Liver (tissue), 9 donors: ENCODE measurements around the gene GPR68. TPM values are rescaled to one million over a fixed set of nuclear protein-coding genes. Genes with fewer than 3 reads are reported as not detected.

Experiments
- DNase-seq: peaks from one replicate; pipeline ENCODE4 v3.0.0-alpha.2; 2017; ENCODE audit warnings: low spot score
- H3K27ac ChIP-seq, 2 donors: one replicate each; pipeline ENCODE4 v1.7.0; 2013; ENCODE audit warnings: inconsistent platforms in 2 of 2, low read length in 2 of 2, control low read depth in 1 of 2, low read depth in 1 of 2, mild to moderate bottlenecking in 1 of 2
- H3K27me3 ChIP-seq, 4 donors: one replicate each; pipeline versions ENCODE4 v1.6.1 to v1.7.0; 2013; ENCODE audit warnings: low read length in 3 of 4, inconsistent platforms in 1 of 4, mild to moderate bottlenecking in 1 of 4, moderate library complexity in 1 of 4; ENCODE audit not compliant: control insufficient read depth in 4 of 4, insufficient read depth in 4 of 4
- H3K36me3 ChIP-seq, 4 donors: one replicate each; pipeline versions ENCODE4 v1.6.1 to v1.7.0; 2013; ENCODE audit warnings: low read length in 3 of 4, mild to moderate bottlenecking in 3 of 4, low read depth in 1 of 4, moderate library complexity in 1 of 4; ENCODE audit not compliant: control insufficient read depth in 4 of 4, insufficient read depth in 3 of 4
- H3K4me1 ChIP-seq, 4 donors: one replicate each; pipeline versions ENCODE4 v1.6.1 to v1.7.0; 2013; ENCODE audit warnings: low read length in 3 of 4, mild to moderate bottlenecking in 3 of 4, moderate library complexity in 1 of 4; ENCODE audit not compliant: control insufficient read depth in 4 of 4, insufficient read depth in 4 of 4
- H3K4me3 ChIP-seq, 3 donors: one replicate each; pipeline versions ENCODE4 v1.6.1 to v1.7.0; 2013; ENCODE audit warnings: low read length in 3 of 3, control low read depth in 1 of 3, low read depth in 1 of 3, mild to moderate bottlenecking in 1 of 3
- H3K9ac ChIP-seq, 2 donors: one replicate each; pipeline ENCODE4 v1.7.0; 2013; ENCODE audit warnings: low read length in 2 of 2, mild to moderate bottlenecking in 2 of 2, moderate library complexity in 2 of 2, control low read depth in 1 of 2, low read depth in 1 of 2
- H3K9me3 ChIP-seq, 4 donors: one replicate each; pipeline versions ENCODE4 v1.6.1 to v1.7.0; 2013; ENCODE audit warnings: low read length in 3 of 4; ENCODE audit not compliant: control insufficient read depth in 4 of 4
- ATF3 ChIP-seq: IDR thresholded peaks from 2 replicates; pipeline ENCODE4 v1.6.1; 2016; ENCODE audit warnings: antibody characterized with exemption
- CTCF ChIP-seq: fragments of 150-350 bp; IDR thresholded peaks from 2 replicates; pipeline ENCODE4 v1.5.1; 2017; ENCODE audit warnings: improper control_type of control experiment, low read depth, low read length; ENCODE audit not compliant: missing input control
- EGR1 ChIP-seq, 2 donors: IDR thresholded peaks; 2 replicates each; pipeline ENCODE4 v1.6.1; 2016 to 2018; ENCODE audit warnings: antibody characterized with exemption in 2 of 2, low read depth in 2 of 2
- FOXA1 ChIP-seq: IDR thresholded peaks from 2 replicates; pipeline ENCODE4 v1.6.1; 2016; ENCODE audit warnings: antibody characterized with exemption
- GABPA ChIP-seq, 2 donors: IDR thresholded peaks in 1 of 2; conservative IDR thresholded peaks in 1 of 2; 2 replicates each; pipeline ENCODE4 v1.6.1; 2016; ENCODE audit warnings: antibody characterized with exemption in 2 of 2, mild to moderate bottlenecking in 1 of 2, moderate library complexity in 1 of 2
- HNF4A ChIP-seq, 2 donors: conservative IDR thresholded peaks; 2 replicates each; pipeline ENCODE4 v1.6.1; 2016; ENCODE audit warnings: antibody characterized with exemption in 2 of 2, mild to moderate bottlenecking in 2 of 2
- HNF4G ChIP-seq: IDR thresholded peaks from 2 replicates; pipeline ENCODE4 v1.6.1; 2016; ENCODE audit warnings: antibody characterized with exemption
- RAD21 ChIP-seq, 2 donors: IDR thresholded peaks; 2 replicates each; pipeline ENCODE4 v1.6.1; 2016; ENCODE audit warnings: antibody characterized with exemption in 2 of 2, mild to moderate bottlenecking in 2 of 2
- RXRA ChIP-seq, 2 donors: IDR thresholded peaks; 2 replicates each; pipeline ENCODE4 v1.6.1; 2017 to 2018; ENCODE audit warnings: antibody characterized with exemption in 2 of 2, mild to moderate bottlenecking in 1 of 2
- SP1 ChIP-seq: IDR thresholded peaks from 2 replicates; pipeline ENCODE4 v1.6.1; 2018; ENCODE audit warnings: antibody characterized with exemption, mild to moderate bottlenecking
- TAF1 ChIP-seq: conservative IDR thresholded peaks from 2 replicates; pipeline ENCODE4 v1.6.1; 2016; ENCODE audit warnings: antibody characterized with exemption, mild to moderate bottlenecking
- YY1 ChIP-seq: IDR thresholded peaks from 2 replicates; pipeline ENCODE4 v1.6.1; 2016; ENCODE audit warnings: antibody characterized with exemption, mild to moderate bottlenecking
- ZBTB33 ChIP-seq: IDR thresholded peaks from 2 replicates; pipeline ENCODE4 v1.6.1; 2016; ENCODE audit warnings: antibody characterized with exemption
- WGBS: extraction: QIAGEN DNeasy Blood & Tissue Kit; methylation state at CpG from one replicate; pipeline ENCODE4 v1.1.7; 2013; 5-methylcytosine and 5-hydroxymethylcytosine counted together
- polyA plus RNA-seq, 2 donors: library from polyadenylated mRNA; stranded (reverse) in 1 of 2; unstranded in 1 of 2; fragments of 200-250 nt in 1 of 2; fragments of >200 nt in 1 of 2; fragmentation: Nextera tagmentation in 1 of 2; extraction: Ambion mirVana in 1 of 2; gene quantifications; one replicate each; pipeline versions ENCODE4 v1.2.1 to v1.2.3, GENCODE V29; 2013 to 2015
- total RNA-seq, 2 donors: library from RNA; depleted of rRNA; stranded (reverse); fragments of >200 nt; gene quantifications; one replicate each; pipeline ENCODE4 v1.2.3, GENCODE V29; 2014
- donor health status: healthy.
- donor health status: healthy.
- donor health status: healthy.
- donor health status: healthy.
- donor health status: healthy.

The GPR68 gene
- total and polyA plus RNA-seq, 4 donors, result 0.17 to 0.37 (median 0.33) TPM; not detected in 1

- H3K9ac ChIP-seq, result no peak overlapping the region
- WGBS, result 83% methylated on average over 5 of the region's 5 CpGs
- H3K4me3 ChIP-seq, result no peak overlapping the region
- no peaks in the 10 kb centered on the region for H3K9me3 ChIP-seq
- H3K36me3 ChIP-seq, result no peaks in the 10 kb centered on the region
- no peak for TF ChIP-seq ZBTB33
- TF ChIP-seq YY1, result no peak
- no peak for TF ChIP-seq EGR1 (IDR thresholded peaks at IDR 0.05; ENCODE audit: low read depth in 2 of 2)
- no peak for TF ChIP-seq RAD21 (IDR thresholded peaks at IDR 0.05)
- no peak for TF ChIP-seq CTCF
- DNase-seq, result no peak
- no peaks in the 10 kb centered on the region for H3K27me3 ChIP-seq
- no peak overlapping the region for H3K27ac ChIP-seq
- peaks cover 4 to 18% (median 5%) of the 10 kb centered on the region in 4 donors for H3K4me1 ChIP-seq
Measured at GRCh38 chr14:91250912-91251311, 6.4 kb upstream of the GPR68 start.

GRCh38 chr14:91249841-91250616 lies 5.5 kb upstream of the GPR68 start:
- peaks cover 4 to 18% (median 5%) of the 10 kb centered on the region in 4 donors for H3K4me1 ChIP-seq
- H3K4me3 ChIP-seq, result no peak overlapping the region
- no peak for TF ChIP-seq RAD21 (IDR thresholded peaks at IDR 0.05)
- no peak for TF ChIP-seq EGR1 (IDR thresholded peaks at IDR 0.05; ENCODE audit: low read depth in 2 of 2)
- TF ChIP-seq CTCF, result no peak
- no peak for TF ChIP-seq YY1
- TF ChIP-seq FOXA1, result no peak
- no peak for TF ChIP-seq ZBTB33
- TF ChIP-seq TAF1, result no peak
- TF ChIP-seq RXRA (IDR thresholded peaks at IDR 0.05), result no peak
- TF ChIP-seq HNF4A (conservative IDR thresholded peaks at IDR 0.05), result no peak
- no peak for TF ChIP-seq HNF4G
- no peak for TF ChIP-seq GABPA (IDR thresholded peaks at IDR 0.05 in 1 of 2, conservative IDR thresholded peaks at IDR 0.05 in 1 of 2)
- TF ChIP-seq ATF3, result no peak
- TF ChIP-seq SP1, result no peak
- H3K9ac ChIP-seq, result no peak overlapping the region
- no peaks in the 10 kb centered on the region for H3K27me3 ChIP-seq
- peak overlapping the region in 1 of 2 donors; percentile 6 for H3K27ac ChIP-seq
- no peaks in the 10 kb centered on the region for H3K36me3 ChIP-seq
- no peak for DNase-seq
- 70% methylated on average over 10 of the region's 10 CpGs for WGBS
- H3K9me3 ChIP-seq, result no peaks in the 10 kb centered on the region
